Transverse colon (tissue), 3 donors: Measurements from ENCODE around the gene LECT2.

Experiments used
- CTCF ChIP-seq, 5 experiments: fragments of 200-600 bp in 3 of 5; fragments of 450-650 bp in 2 of 5; sonication (generic) in 3 of 5; IDR thresholded peaks; 1 replicate in 2 of 5; 2 replicates in 3 of 5; pipeline ENCODE4 v1.5.1; 2016 to 2017; ENCODE audit warnings: antibody characterized with exemption in 5 of 5, inconsistent platforms in 3 of 5, mild to moderate bottlenecking in 2 of 5, moderate library complexity in 1 of 5
- EP300 ChIP-seq: sonication (generic); formaldehyde crosslinking; IDR thresholded peaks from one replicate; pipeline ENCODE4 v1.6.1; 2017; ENCODE audit warnings: antibody characterized with exemption, low read depth
- POLR2A ChIP-seq: fragments of 450-650 bp; IDR thresholded peaks from one replicate; pipeline ENCODE4 v1.6.1; 2016; ENCODE audit warnings: antibody characterized with exemption, mild to moderate bottlenecking, moderate library complexity

GRCh38 chr5:135951807-135952206 is 3.0 kb downstream of the LECT2 start:
- TF ChIP-seq CTCF (IDR thresholded peaks at IDR 0.05) (no peak), POLR2A (no peak), EP300 (no peak)
